ENCODE measurements around the gene EDNRB.

DNA sequence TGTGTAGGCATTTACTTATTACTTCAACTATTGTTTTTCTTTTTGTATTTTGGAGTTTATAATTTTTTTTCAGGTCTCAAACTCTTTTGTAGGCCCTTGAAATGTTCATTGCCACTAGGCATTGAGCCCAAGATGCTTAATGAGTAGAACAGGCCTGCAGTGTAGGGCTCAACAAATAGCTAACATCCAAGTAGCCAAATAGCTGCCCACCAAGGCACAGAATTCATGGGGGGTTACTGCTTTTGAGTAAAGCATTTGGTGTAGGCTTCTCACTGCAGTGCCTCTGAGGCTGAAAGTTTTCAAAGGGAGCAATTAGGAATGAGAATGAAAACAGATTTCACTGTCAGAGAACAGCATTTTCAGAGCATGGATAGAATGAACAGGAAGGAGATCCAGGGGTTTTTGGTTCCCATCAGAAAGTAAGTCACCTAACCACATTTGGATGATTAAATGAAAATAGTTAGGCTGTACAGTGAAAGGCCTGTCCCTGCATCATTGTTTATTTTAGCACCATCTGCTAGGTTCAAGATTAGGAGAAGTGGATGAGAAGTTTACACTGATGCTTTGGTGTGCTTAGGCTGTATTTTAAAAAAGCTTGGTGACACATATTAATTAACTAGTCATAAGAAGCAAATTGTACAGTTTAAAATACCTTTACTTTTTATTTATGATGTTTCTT, 61.0 kb downstream of the EDNRB start:
- TF ChIP-seq, protein P1, sequence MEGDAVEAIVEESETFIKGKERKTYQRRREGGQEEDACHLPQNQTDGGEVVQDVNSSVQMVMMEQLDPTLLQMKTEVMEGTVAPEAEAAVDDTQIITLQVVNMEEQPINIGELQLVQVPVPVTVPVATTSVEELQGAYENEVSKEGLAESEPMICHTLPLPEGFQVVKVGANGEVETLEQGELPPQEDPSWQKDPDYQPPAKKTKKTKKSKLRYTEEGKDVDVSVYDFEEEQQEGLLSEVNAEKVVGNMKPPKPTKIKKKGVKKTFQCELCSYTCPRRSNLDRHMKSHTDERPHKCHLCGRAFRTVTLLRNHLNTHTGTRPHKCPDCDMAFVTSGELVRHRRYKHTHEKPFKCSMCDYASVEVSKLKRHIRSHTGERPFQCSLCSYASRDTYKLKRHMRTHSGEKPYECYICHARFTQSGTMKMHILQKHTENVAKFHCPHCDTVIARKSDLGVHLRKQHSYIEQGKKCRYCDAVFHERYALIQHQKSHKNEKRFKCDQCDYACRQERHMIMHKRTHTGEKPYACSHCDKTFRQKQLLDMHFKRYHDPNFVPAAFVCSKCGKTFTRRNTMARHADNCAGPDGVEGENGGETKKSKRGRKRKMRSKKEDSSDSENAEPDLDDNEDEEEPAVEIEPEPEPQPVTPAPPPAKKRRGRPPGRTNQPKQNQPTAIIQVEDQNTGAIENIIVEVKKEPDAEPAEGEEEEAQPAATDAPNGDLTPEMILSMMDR (optimal IDR thresholded peaks at IDR 0.05 in 1 of 3, IDR thresholded peaks at IDR 0.05 in 1 of 3, conservative IDR thresholded peaks at IDR 0.05 in 1 of 3; ENCODE audit: extremely low read depth in 1 of 3, insufficient read depth in 2 of 3, low read length in 3 of 3), result no peak
- TF ChIP-seq EZH2 (IDR thresholded peaks at IDR 0.05; ENCODE audit: low read length), result no peak
